Fibroblast of mammary gland (primary cell): ENCODE data around the gene SLC35E3.

ENCODE experiments used
- DNase-seq: peaks from one replicate; pipeline ENCODE4 v3.0.0-alpha.2; 2010; ENCODE audit warnings: low read depth
- H3K4me3 ChIP-seq: 2 replicates; pipeline ENCODE4 v1.5.1; 2011; ENCODE audit warnings: low read depth, mild to moderate bottlenecking, low read length, moderate library complexity; ENCODE audit not compliant: control insufficient read depth
- CTCF ChIP-seq: conservative IDR thresholded peaks from 2 replicates; pipeline ENCODE4 v1.5.1; 2011; ENCODE audit warnings: low read depth, low read length, inconsistent platforms; ENCODE audit not compliant: control insufficient read depth, insufficient read depth

The SLC35E3 gene

GRCh38 chr12:68746572-68747180, 700 bp downstream of the SLC35E3 start:
- DNase-seq: peak; percentile 78
- H3K4me3 ChIP-seq: peak overlapping the region; percentile 91
- TF ChIP-seq CTCF: no peak

DNA sequence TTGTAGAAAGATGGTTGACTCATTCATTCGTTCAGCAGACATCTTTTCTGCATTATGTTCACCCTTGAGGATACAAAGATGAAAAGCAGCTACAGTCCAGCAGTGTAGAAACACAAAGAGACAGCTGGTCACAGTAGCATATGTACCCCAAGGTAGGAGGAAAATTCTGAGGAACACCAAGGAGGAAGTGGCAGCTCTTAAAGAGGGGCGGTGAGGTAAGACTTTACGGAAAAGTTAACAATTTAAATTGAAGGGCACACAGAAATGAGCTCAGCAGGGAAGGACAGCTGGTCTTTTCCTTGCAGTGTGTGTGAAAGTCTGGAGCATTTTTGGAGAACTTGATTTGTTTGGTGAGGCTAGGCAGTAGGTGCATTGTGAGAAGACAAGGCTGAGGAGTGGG, 3.5 kb downstream of the SLC35E3 start:
- H3K4me3 ChIP-seq: no peak overlapping the region
- no peak for DNase-seq
- TF ChIP-seq CTCF: no peak

DNA sequence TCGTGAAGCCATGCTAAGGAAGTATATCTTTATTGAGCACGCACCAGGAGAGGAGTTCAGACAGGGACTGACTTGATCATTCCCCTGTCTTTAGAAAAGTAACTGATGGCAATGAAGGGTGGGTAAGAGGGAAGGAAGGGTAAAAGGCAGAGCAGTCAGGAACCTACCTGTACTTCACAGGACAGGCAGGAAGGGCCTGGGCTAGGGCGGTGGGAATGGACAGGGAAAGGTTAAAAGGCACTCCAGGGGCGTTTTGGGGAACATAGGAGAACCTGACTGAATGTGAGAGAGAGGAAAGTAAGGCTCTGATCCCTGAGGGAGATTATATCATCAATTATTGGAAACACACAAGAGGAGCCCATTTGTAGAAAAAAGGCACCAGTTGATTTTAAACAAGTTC, 3.9 kb downstream of the SLC35E3 start:
- no peak for DNase-seq
- no peak overlapping the region for H3K4me3 ChIP-seq
- no peak for TF ChIP-seq CTCF

DNA sequence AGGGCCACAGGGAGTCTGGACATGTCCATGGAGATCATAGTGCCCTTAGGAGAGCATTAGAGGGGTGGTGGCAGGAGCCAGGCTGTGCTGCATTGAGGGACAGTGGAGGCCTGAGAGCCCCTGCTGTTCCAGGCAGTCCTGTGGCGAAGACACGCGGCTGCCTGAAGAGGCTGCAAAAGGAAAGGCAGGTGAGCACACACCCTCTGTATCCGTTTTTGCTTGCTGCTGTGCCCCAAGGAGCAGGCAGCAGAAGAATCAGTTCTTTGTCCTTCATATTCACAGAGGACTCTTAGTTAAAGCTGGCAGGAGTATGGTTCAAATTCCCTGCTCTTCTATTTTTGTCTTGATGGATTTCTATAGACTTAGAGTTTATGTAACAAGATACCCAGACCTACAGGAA, 4.5 kb downstream of the SLC35E3 start:
- H3K4me3 ChIP-seq: no peak overlapping the region
- DNase-seq: no peak
- no peak for TF ChIP-seq CTCF

- DNase-seq: no peak
- H3K4me3 ChIP-seq: no peak overlapping the region
- no peak for TF ChIP-seq CTCF
Observed at GRCh38 chr12:68755536-68756243, 9.7 kb downstream of the SLC35E3 start.

- DNase-seq: no peak
- H3K4me3 ChIP-seq: no peak overlapping the region
- TF ChIP-seq CTCF: no peak
Observed at GRCh38 chr12:68759852-68760251, 13.9 kb downstream of the SLC35E3 start.
